GM12878 (cell line): ENCODE results near the gene NCR3LG1. TPM values are rescaled to one million over a fixed set of nuclear protein-coding genes. Genes with fewer than 3 reads are reported as not detected.

Source experiments
- ATAC-seq: fragments of 200-7000 bp; cut with Tn5 transposase; 3 replicates; pipeline ENCODE4 v1.9.1; 2020; ENCODE audit warnings: mild to moderate bottlenecking, moderate library complexity
- BruUV-seq: library from RNA; stranded (reverse); fragments of 400-500 nt; replicated peaks from 2 replicates; lab custom pipeline; 2021; lab: Mats Ljungman, UMichigan
- CTCF ChIA-PET: fragments of 300-600 bp; sonication (Branson Sonifier 250); formaldehyde crosslinking; extraction: SDS; loops from one replicate; lab custom pipeline; 2021; ENCODE audit warnings: inconsistent platforms; lab: Yijun Ruan, JAX
- POLR2A ChIA-PET: fragments of 350-600 bp; formaldehyde crosslinking; extraction: SDS; loops from one replicate; lab custom pipeline; 2021; ENCODE audit warnings: inconsistent platforms; lab: Charles Lee
- RAD21 ChIA-PET: fragments of 300-600 bp; sonication (Branson Sonifier 250); formaldehyde crosslinking; loops from one replicate; lab custom pipeline; 2023; ENCODE audit warnings: antibody characterized with exemption; ENCODE audit not compliant: unreplicated experiment; lab: Charles Lee
- SMC1A ChIA-PET: fragments of 300-600 bp; sonication (Branson Sonifier 250); formaldehyde crosslinking; loops from one replicate; lab custom pipeline; 2023; ENCODE audit not compliant: unreplicated experiment, uncharacterized antibody; lab: Charles Lee
- DNase-seq: peaks from one replicate; pipeline ENCODE4 v3.0.0-alpha.2; 2011; ENCODE audit warnings: low read depth, low spot score
- FAIRE-seq: peaks from 3 replicates; lab custom pipeline; 2011; peaks lifted over from hg19 to GRCh38; lab: Jason Lieb, UNC
- H2AFZ ChIP-seq: 2 replicates; pipeline ENCODE4 v1.6.0; 2011; ENCODE audit warnings: low read depth, low read length, control low read depth; ENCODE audit not compliant: control insufficient read depth
- H3K27ac ChIP-seq: 2 replicates; pipeline ENCODE4 v1.5.1; 2011; ENCODE audit warnings: control low read depth; ENCODE audit not compliant: control insufficient read depth, insufficient read depth
- H3K27me3 ChIP-seq, 2 experiments: replicated peaks in 1 of 2; 2 replicates each; pipeline versions ENCODE4 v1.6.0 to v1.6.1; 2011; ENCODE audit warnings: low read length in 1 of 2; ENCODE audit not compliant: control insufficient read depth in 2 of 2, insufficient read depth in 2 of 2
- H3K36me3 ChIP-seq, 2 experiments: 2 replicates each; pipeline ENCODE4 v1.5.1; 2011; ENCODE audit warnings: low read length in 1 of 2; ENCODE audit not compliant: control insufficient read depth in 2 of 2, insufficient read depth in 2 of 2
- H3K4me1 ChIP-seq: 2 replicates; pipeline ENCODE4 v1.6.1; 2011; ENCODE audit warnings: mild to moderate bottlenecking, low read length, moderate library complexity, mixed read lengths; ENCODE audit not compliant: control insufficient read depth, insufficient read depth
- H3K4me2 ChIP-seq: 2 replicates; pipeline ENCODE4 v1.6.0; 2011; ENCODE audit warnings: control low read depth; ENCODE audit not compliant: control insufficient read depth, insufficient read depth
- H3K4me3 ChIP-seq: fragments of 200-600 bp; sonication (generic); 2 replicates; pipeline ENCODE4 v1.5.1; 2016
- H3K79me2 ChIP-seq: 2 replicates; pipeline ENCODE4 v1.6.0; 2011; ENCODE audit warnings: low read length; ENCODE audit not compliant: control insufficient read depth, insufficient read depth
- H3K9ac ChIP-seq: 2 replicates; pipeline ENCODE4 v1.8.0; 2011; ENCODE audit warnings: low read length, control low read depth, mixed read lengths; ENCODE audit not compliant: control insufficient read depth, insufficient read depth
- H3K9me3 ChIP-seq: replicated peaks from 3 replicates; pipeline ENCODE4 v1.5.1; 2011; ENCODE audit warnings: mild to moderate bottlenecking, low read length; ENCODE audit not compliant: control insufficient read depth, insufficient read depth
- H4K20me1 ChIP-seq: 2 replicates; pipeline ENCODE4 v1.6.0; 2011; ENCODE audit not compliant: control insufficient read depth, insufficient read depth
- CHD1 ChIP-seq: IDR thresholded peaks from 2 replicates; pipeline ENCODE4 v1.6.1; 2012; ENCODE audit warnings: low read depth, low read length, improper control_type of control experiment
- CHD2 ChIP-seq: IDR thresholded peaks from 2 replicates; pipeline ENCODE4 v1.6.1; 2011; ENCODE audit warnings: low read depth, low read length, improper control_type of control experiment, borderline replicate concordance
- CREB1 ChIP-seq: IDR thresholded peaks from 2 replicates; pipeline ENCODE4 v1.6.1; 2012; ENCODE audit warnings: low read depth, mild to moderate bottlenecking, inconsistent platforms
- KLF5 ChIP-seq: fragments of 450-650 bp; IDR thresholded peaks from 2 replicates; pipeline ENCODE4 v1.6.1; 2014; ENCODE audit warnings: mild to moderate bottlenecking; ENCODE audit not compliant: partially characterized antibody
- MEF2A ChIP-seq: IDR thresholded peaks from 2 replicates; pipeline ENCODE4 v1.6.1; 2011; ENCODE audit warnings: low read depth, mild to moderate bottlenecking, low read length, moderate library complexity; ENCODE audit not compliant: insufficient read depth
- MTA3 ChIP-seq: IDR thresholded peaks from 2 replicates; pipeline ENCODE4 v1.6.1; 2012; ENCODE audit warnings: low read length, inconsistent platforms, borderline replicate concordance
- NBN ChIP-seq: fragments of 450-650 bp; IDR thresholded peaks from 2 replicates; pipeline ENCODE4 v1.6.1; 2016
- RCOR1 ChIP-seq: conservative IDR thresholded peaks from 2 replicates; pipeline ENCODE4 v1.6.1; 2012; ENCODE audit warnings: low read depth, low read length, improper control_type of control experiment
- RUNX3 ChIP-seq: IDR thresholded peaks from 2 replicates; pipeline ENCODE4 v1.6.1; 2012; ENCODE audit warnings: low read length, inconsistent platforms
- SPI1 ChIP-seq: IDR thresholded peaks from 2 replicates; pipeline ENCODE4 v1.6.1; 2011; ENCODE audit warnings: low read depth, mild to moderate bottlenecking, low read length, moderate library complexity, borderline replicate concordance; ENCODE audit not compliant: insufficient read depth
- SUZ12 ChIP-seq: fragments of 200-600 bp; sonication (generic); IDR thresholded peaks from one replicate; pipeline ENCODE4 v1.6.1; 2018; ENCODE audit warnings: antibody characterized with exemption, mild to moderate bottlenecking; ENCODE audit not compliant: unreplicated experiment
- WGBS: methylation state at CpG from one replicate; pipeline ENCODE4 v1.1.6; 2016; ENCODE audit warnings: low lambda C conversion rate; ENCODE audit not compliant: insufficient replicate concordance, insufficient coverage; ENCODE audit errors: missing lambda C conversion rate; 5-methylcytosine and 5-hydroxymethylcytosine counted together
- in situ Hi-C: fragments of 300-500 bp; cut with MboI; formaldehyde crosslinking; loops from 9 replicates; pipeline ENCODE4 v1.14.3; 2018; ENCODE audit warnings: mixed read lengths
- intact Hi-C: fragments of 100-400 bp; cut with micrococcal nuclease; formaldehyde crosslinking; loops from one replicate; pipeline ENCODE4 v1.14.2; 2022; ENCODE audit not compliant: unreplicated experiment
- polyA plus RNA-seq, 11 experiments: library from polyadenylated mRNA; depleted of rRNA in 4 of 11; unstranded in 6 of 11; stranded (reverse) in 5 of 11; fragments of >200 nt; fragmentation: Nextera tagmentation in 4 of 11; fragmentation: Illumina TruSeq in 1 of 11; extraction: Ambion mirVana in 4 of 11; extraction: Trizol in 1 of 11; gene quantifications; 1 replicate in 1 of 11; 2 replicates in 10 of 11; pipeline versions ENCODE4 v1.2.1 to v1.2.3, GENCODE V29; 2011 to 2016; ENCODE audit warnings: inconsistent platforms in 2 of 11, missing spikeins in 2 of 11, low read depth in 1 of 11
- total RNA-seq, 4 experiments: library from RNA; depleted of rRNA in 3 of 4; stranded (reverse); fragments of >200 nt in 3 of 4; fragmentation: Illumina TruSeq in 1 of 4; extraction: Trizol in 1 of 4; gene quantifications; 2 replicates each; pipeline versions ENCODE4 v1.2.1 to v1.2.3, GENCODE V29; 2013 to 2021
- TF ChIP-seq, protein P1 (sequence below): IDR thresholded peaks from 2 replicates; pipeline ENCODE4 v1.6.1; 2012; ENCODE audit warnings: low read length, inconsistent platforms
- TF ChIP-seq, protein P2 (sequence below), 3 experiments: IDR thresholded peaks in 2 of 3; conservative IDR thresholded peaks in 1 of 3; 2 replicates each; pipeline ENCODE4 v1.5.1; 2011; ENCODE audit warnings: low read depth in 3 of 3, low read length in 3 of 3, mild to moderate bottlenecking in 3 of 3, control low read depth in 2 of 3, moderate library complexity in 2 of 3, inconsistent platforms in 1 of 3, mixed read lengths in 1 of 3; ENCODE audit not compliant: control insufficient read depth in 2 of 3, insufficient read depth in 1 of 3; ENCODE audit errors: extremely low read depth in 1 of 3
- TF ChIP-seq, protein P3 (sequence below): fragments of 150-350 bp; IDR thresholded peaks from 2 replicates; pipeline ENCODE4 v1.6.1; 2016; ENCODE audit warnings: low read depth, low read length

Gene NCR3LG1
- total and polyA plus RNA-seq, 10 of the 15 experiments (the other 5 are each of a cell fraction or from before 2014, with no cell fraction given), result under 0.01 to 0.18 (median 0.11) TPM; not detected in 2

DNA sequence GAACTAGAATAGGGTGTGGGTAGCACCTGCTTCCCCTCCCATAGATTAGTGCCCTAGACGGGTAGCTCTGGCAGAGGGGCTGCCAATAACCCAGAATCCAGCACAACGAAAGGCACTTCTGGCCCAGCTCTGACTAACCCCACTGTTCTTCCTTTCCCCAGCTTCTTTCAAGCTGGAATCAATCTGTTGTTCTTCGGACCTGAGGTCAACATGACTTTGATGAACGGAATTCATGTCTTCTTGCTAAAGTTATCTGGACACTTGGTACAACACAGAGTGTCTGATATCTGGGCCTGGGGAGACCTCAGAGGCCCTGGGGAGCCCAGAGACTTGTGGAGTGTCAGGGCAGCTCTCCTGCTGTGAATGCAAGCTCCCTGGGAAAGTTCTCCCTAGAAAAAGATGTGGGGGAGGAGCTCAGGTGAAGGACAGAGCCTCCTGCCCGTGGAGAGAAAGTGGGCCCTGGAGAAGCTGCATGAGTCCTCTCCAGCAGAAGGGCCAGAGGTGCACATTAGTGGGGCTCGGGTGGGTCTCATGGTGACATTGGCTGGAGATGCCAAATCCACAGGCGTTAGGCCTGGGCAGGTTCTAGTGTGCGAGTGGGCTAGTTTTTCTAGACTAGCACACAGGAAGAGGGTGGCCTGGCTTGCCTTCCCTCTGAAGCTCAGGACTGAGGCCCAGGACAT, 30.6 kb downstream of the NCR3LG1 start:
- SMC1A ChIA-PET, result interaction anchor here (0.6 to 4.1 kb wide), 4 partner anchors 16 to 553 kb away, joined by 3 to 18 read pairs (median 4); no protein-coding TSS in a partner anchor
- ATAC-seq, result no peak
- no peak for FAIRE-seq

More for the DNA sequence above, 30.6 kb downstream of the NCR3LG1 start:
- 44% methylated on average over 8 of the region's 8 CpGs for WGBS
- Histone ChIP-seq H3K4me3 (no peak overlapping the region), H2AFZ (no peak overlapping the region), H3K9me3 (no peaks in the 10 kb centered on the region; the same call in 2 of the 3 replicates), H3K79me2 (no peaks in the 10 kb centered on the region), H4K20me1 (no peaks in the 10 kb centered on the region), H3K4me2 (no peak overlapping the region), H3K36me3 (no peaks in the 10 kb centered on the region), H3K27me3 (peaks cover 0 to 2% of the 10 kb centered on the region in 2 experiments; a peak in 2 of 4 replicates), H3K4me1 (no peaks in the 10 kb centered on the region), H3K27ac (no peak overlapping the region), H3K9ac (no peak overlapping the region)
- in situ Hi-C loops (loop anchor here (10.0 kb wide), 1 partner anchor 123 kb away; no protein-coding TSS in a partner anchor), intact Hi-C loops (no loop called here)
- POLR2A ChIA-PET, result no interaction called here
- CTCF ChIA-PET, result interaction anchor here (1.7 to 4.3 kb wide), 6 partner anchors 28 to 152 kb away, joined by 3 to 61 read pairs (median 25); no protein-coding TSS in a partner anchor
- DNase-seq, result no peak
- RAD21 ChIA-PET, result interaction anchor here (0.6 to 1.9 kb wide), 2 partner anchors 129 to 152 kb away, joined by 3 to 9 read pairs; no protein-coding TSS in a partner anchor
- TF ChIP-seq, protein P1, sequence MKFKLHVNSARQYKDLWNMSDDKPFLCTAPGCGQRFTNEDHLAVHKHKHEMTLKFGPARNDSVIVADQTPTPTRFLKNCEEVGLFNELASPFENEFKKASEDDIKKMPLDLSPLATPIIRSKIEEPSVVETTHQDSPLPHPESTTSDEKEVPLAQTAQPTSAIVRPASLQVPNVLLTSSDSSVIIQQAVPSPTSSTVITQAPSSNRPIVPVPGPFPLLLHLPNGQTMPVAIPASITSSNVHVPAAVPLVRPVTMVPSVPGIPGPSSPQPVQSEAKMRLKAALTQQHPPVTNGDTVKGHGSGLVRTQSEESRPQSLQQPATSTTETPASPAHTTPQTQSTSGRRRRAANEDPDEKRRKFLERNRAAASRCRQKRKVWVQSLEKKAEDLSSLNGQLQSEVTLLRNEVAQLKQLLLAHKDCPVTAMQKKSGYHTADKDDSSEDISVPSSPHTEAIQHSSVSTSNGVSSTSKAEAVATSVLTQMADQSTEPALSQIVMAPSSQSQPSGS, result no peak
- TF ChIP-seq MTA3 (no peak), SUZ12 (no peak), KLF5 (no peak), RUNX3 (no peak), SPI1 (no peak), NBN (no peak), MEF2A (no peak), RCOR1 (no peak), CREB1 (no peak), CHD2 (no peak), CHD1 (no peak)
- TF ChIP-seq, protein P2, sequence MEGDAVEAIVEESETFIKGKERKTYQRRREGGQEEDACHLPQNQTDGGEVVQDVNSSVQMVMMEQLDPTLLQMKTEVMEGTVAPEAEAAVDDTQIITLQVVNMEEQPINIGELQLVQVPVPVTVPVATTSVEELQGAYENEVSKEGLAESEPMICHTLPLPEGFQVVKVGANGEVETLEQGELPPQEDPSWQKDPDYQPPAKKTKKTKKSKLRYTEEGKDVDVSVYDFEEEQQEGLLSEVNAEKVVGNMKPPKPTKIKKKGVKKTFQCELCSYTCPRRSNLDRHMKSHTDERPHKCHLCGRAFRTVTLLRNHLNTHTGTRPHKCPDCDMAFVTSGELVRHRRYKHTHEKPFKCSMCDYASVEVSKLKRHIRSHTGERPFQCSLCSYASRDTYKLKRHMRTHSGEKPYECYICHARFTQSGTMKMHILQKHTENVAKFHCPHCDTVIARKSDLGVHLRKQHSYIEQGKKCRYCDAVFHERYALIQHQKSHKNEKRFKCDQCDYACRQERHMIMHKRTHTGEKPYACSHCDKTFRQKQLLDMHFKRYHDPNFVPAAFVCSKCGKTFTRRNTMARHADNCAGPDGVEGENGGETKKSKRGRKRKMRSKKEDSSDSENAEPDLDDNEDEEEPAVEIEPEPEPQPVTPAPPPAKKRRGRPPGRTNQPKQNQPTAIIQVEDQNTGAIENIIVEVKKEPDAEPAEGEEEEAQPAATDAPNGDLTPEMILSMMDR (IDR thresholded peaks at IDR 0.05 in 2 of 3, conservative IDR thresholded peaks at IDR 0.05 in 1 of 3; ENCODE audit: control insufficient read depth in 2 of 3, extremely low read depth in 1 of 3, insufficient read depth in 1 of 3, low read depth in 3 of 3, low read length in 3 of 3), result no peak
- TF ChIP-seq, protein P3, sequence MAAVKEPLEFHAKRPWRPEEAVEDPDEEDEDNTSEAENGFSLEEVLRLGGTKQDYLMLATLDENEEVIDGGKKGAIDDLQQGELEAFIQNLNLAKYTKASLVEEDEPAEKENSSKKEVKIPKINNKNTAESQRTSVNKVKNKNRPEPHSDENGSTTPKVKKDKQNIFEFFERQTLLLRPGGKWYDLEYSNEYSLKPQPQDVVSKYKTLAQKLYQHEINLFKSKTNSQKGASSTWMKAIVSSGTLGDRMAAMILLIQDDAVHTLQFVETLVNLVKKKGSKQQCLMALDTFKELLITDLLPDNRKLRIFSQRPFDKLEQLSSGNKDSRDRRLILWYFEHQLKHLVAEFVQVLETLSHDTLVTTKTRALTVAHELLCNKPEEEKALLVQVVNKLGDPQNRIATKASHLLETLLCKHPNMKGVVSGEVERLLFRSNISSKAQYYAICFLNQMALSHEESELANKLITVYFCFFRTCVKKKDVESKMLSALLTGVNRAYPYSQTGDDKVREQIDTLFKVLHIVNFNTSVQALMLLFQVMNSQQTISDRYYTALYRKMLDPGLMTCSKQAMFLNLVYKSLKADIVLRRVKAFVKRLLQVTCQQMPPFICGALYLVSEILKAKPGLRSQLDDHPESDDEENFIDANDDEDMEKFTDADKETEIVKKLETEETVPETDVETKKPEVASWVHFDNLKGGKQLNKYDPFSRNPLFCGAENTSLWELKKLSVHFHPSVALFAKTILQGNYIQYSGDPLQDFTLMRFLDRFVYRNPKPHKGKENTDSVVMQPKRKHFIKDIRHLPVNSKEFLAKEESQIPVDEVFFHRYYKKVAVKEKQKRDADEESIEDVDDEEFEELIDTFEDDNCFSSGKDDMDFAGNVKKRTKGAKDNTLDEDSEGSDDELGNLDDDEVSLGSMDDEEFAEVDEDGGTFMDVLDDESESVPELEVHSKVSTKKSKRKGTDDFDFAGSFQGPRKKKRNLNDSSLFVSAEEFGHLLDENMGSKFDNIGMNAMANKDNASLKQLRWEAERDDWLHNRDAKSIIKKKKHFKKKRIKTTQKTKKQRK, result no peak
- no TSS peak for BruUV-seq
